Activated CD8-positive, alpha-beta T cell treated with anti-CD3 and anti-CD28 coated beads, Interleukin-2, amount 10 ng/mL, durations not matched to agents 7 days and 5 days (primary cell): ENCODE data around the gene UGT1A9. TPM values are rescaled to one million over a fixed set of nuclear protein-coding genes. Genes with fewer than 3 reads are reported as not detected.
"Not testable (repeated sequence)": the region's sequence is repeated elsewhere in the genome, so short reads cannot be mapped to it uniquely, and the experiment has no call there.

Experiments
- ATAC-seq: fragments of 150-1000 bp; cut with Tn5 transposase; one replicate; pipeline ENCODE4 v1.10.0; 2021; ENCODE audit warnings: moderate library complexity
- CTCF ChIA-PET: fragments of 350-600 bp; sonication (Branson Sonifier 250); formaldehyde crosslinking; loops from one replicate; lab custom pipeline; 2021; ENCODE audit warnings: antibody characterized with exemption; lab: Charles Lee
- POLR2A ChIA-PET: fragments of 350-600 bp; sonication (Branson Sonifier 250); formaldehyde crosslinking; loops from one replicate; lab custom pipeline; 2021; ENCODE audit warnings: antibody characterized with exemption; lab: Charles Lee
- DNase-seq: peaks from one replicate; pipeline ENCODE4 v3.0.0-alpha.2; 2020
- H3K27ac Mint-ChIP-seq: one replicate; pipeline ENCODE4 v1.8.0; 2021; ENCODE audit warnings: mild to moderate bottlenecking, mixed read lengths
- H3K27me3 Mint-ChIP-seq: one replicate; pipeline ENCODE4 v1.8.0; 2021; ENCODE audit warnings: low read depth, mixed read lengths
- H3K36me3 Mint-ChIP-seq: one replicate; pipeline ENCODE4 v1.8.0; 2021; ENCODE audit warnings: low read depth, mixed read lengths
- H3K4me1 Mint-ChIP-seq: one replicate; pipeline ENCODE4 v1.8.0; 2021; ENCODE audit warnings: low read depth, mixed read lengths
- H3K4me3 Mint-ChIP-seq: one replicate; pipeline ENCODE4 v1.8.0; 2021; ENCODE audit warnings: mild to moderate bottlenecking, mixed read lengths
- H3K9me3 Mint-ChIP-seq: one replicate; pipeline ENCODE4 v1.8.0; 2022; ENCODE audit warnings: mixed read lengths; ENCODE audit not compliant: insufficient read depth
- total RNA-seq, 2 experiments: library from RNA; stranded (reverse); gene quantifications; one replicate each; pipeline ENCODE4 v1.2.3, GENCODE V29; 2021

UGT1A9 gene
- total RNA-seq, result not detected

GRCh38 chr2:233671290-233672161 is at the start of gene UGT1A9:
UGT1A9 (plus strand) TSS chr2:233671898; CDS start chr2:233671935, 37 bp downstream.
- no peaks in the 10 kb centered on the region for H3K36me3 Mint-ChIP-seq
- H3K27me3 Mint-ChIP-seq, result peaks cover 23% of the 10 kb centered on the region
- ChIA-PET CTCF (no interaction called here), POLR2A (no interaction called here)
- H3K4me3 Mint-ChIP-seq, result no peak within 1 kb of the TSS
- ATAC-seq (no peak), DNase-seq (no peak)
- no peaks in the 10 kb centered on the region for H3K4me1 Mint-ChIP-seq
- H3K27ac Mint-ChIP-seq, result no peak within 1 kb of the TSS
- H3K9me3 Mint-ChIP-seq, result no peaks in the 10 kb centered on the region

- POLR2A ChIA-PET, result no interaction called here
- CTCF ChIA-PET, result no interaction called here
Measured at GRCh38 chr2:233627331-233628025, 44.2 kb upstream of the UGT1A9 start.

GRCh38 chr2:233636306-233636705 is 35.4 kb upstream of the UGT1A9 start, which contains the start of gene UGT1A10:
UGT1A10 (plus strand) TSS chr2:233636448; CDS start chr2:233636523, 75 bp downstream.
- H3K4me1 Mint-ChIP-seq, H3K27ac Mint-ChIP-seq, DNase-seq, CTCF ChIA-PET, H3K9me3 Mint-ChIP-seq, H3K4me3 Mint-ChIP-seq, H3K36me3 Mint-ChIP-seq, ATAC-seq, POLR2A ChIA-PET: not testable (repeated sequence)
- H3K27me3 Mint-ChIP-seq, result peaks cover 33% of the 10 kb centered on the region

More at GRCh38 chr2:233627331-233628025, 44.2 kb upstream of the UGT1A9 start:
- Mint-ChIP-seq H3K27ac (no peak overlapping the region), H3K4me1 (no peaks in the 10 kb centered on the region), H3K9me3 (peaks cover 5% of the 10 kb centered on the region), H3K36me3 (no peaks in the 10 kb centered on the region), H3K4me3 (no peak overlapping the region), H3K27me3 (peaks cover 28% of the 10 kb centered on the region)
- DNase-seq (no peak), ATAC-seq (no peak)

DNA sequence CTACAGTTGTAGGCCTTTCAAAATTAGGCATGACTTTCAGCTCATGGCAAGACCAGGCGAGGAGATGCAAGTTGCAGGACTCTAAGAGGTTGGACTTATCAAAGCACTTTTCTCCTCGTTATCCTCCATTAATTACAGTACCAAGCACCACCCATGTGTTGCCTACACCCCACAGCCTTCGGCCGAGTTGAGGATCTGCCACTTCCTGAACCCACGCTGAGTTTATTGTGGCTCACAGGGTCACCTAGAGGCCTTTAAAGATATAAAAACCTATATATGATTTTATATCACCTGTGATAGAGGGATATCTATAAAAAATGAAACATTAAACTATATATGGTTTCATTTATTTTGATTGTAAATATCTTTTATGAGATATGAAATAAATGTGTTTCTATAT is 32.9 kb upstream of the UGT1A9 start:
- ChIA-PET POLR2A (no interaction called here), CTCF (no interaction called here)
- Mint-ChIP-seq H3K4me3 (no peak overlapping the region), H3K27me3 (peaks cover 14% of the 10 kb centered on the region), H3K9me3 (no peaks in the 10 kb centered on the region), H3K27ac (no peak overlapping the region), H3K36me3 (no peaks in the 10 kb centered on the region), H3K4me1 (peaks cover 6% of the 10 kb centered on the region)
- no peak for DNase-seq
- no peak for ATAC-seq

DNA sequence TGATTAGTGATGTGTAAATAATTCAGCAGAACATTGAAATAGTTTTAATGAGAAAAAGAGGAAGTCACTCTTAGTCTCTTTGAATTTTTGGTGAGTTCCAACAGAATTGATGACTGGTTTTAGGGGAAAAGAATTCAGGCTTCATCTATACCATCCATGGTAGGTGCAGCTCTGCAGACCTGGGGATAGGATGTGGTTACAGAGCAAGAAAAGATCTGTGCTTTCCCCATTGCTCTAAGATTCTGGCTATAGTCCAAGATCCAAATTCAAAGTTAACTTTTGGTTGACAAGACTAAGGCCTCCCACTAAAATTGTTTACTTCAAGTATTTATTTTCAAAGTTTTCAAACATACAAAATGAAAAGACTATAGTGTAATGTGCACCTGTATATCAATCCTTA is 31.8 kb upstream of the UGT1A9 start:
- H3K27me3 Mint-ChIP-seq, result peaks cover 9% of the 10 kb centered on the region
- H3K4me1 Mint-ChIP-seq, result peaks cover 6% of the 10 kb centered on the region
- no peak overlapping the region for H3K4me3 Mint-ChIP-seq
- no peak overlapping the region for H3K27ac Mint-ChIP-seq
- no peaks in the 10 kb centered on the region for H3K9me3 Mint-ChIP-seq
- DNase-seq (no peak), ATAC-seq (no peak)
- H3K36me3 Mint-ChIP-seq, result no peaks in the 10 kb centered on the region
- ChIA-PET CTCF (no interaction called here), POLR2A (no interaction called here)

DNA sequence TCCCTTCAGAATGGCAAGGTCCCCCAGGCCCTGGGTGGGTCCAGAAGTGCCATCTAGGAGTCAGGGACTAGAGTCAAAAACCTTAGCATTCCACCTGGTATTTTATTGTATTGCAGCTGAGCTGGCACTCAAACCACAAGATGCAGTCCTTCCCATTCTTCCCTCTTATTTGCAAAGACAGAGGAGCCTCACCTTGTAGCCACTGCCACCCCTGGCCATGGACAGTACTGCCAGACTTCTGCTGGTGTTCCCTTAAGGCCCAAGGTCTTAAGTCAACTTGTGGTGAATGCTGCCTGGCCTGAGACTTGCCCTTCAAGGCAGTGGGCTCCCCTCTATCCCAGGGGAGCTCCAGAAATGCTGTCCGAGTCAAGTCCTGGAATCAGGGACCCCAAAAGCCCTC is 28.6 kb upstream of the UGT1A9 start:
- Mint-ChIP-seq H3K27me3 (peaks cover 7% of the 10 kb centered on the region), H3K9me3 (peaks cover 7% of the 10 kb centered on the region), H3K4me1 (peaks cover 6% of the 10 kb centered on the region), H3K27ac (no peak overlapping the region), H3K4me3 (no peak overlapping the region), H3K36me3 (no peaks in the 10 kb centered on the region)
- ATAC-seq, result no peak
- ChIA-PET POLR2A (no interaction called here), CTCF (no interaction called here)
- no peak for DNase-seq

DNA sequence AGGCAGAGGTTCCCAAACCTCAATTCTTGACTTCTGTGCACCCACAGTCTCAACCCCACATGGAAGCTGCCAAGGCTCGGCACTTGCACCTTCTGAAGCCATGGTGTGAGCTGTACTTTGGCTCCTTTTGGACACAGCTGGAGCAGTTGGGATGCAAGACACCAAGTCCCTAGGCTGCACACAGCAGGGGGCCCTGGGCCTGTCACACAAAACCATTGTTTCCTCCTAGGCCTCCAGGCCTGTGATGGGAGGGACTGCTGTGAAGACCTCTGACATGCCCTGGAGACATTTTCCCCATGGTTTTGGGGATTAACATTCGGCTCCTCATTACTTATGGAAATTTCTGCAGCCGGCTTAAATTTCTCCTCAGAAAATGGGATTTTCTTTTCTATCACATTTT is 25.7 kb upstream of the UGT1A9 start:
- H3K27ac Mint-ChIP-seq, CTCF ChIA-PET, POLR2A ChIA-PET, H3K27me3 Mint-ChIP-seq, DNase-seq, H3K9me3 Mint-ChIP-seq, H3K36me3 Mint-ChIP-seq, H3K4me1 Mint-ChIP-seq, H3K4me3 Mint-ChIP-seq, ATAC-seq: not testable (repeated sequence)

DNA sequence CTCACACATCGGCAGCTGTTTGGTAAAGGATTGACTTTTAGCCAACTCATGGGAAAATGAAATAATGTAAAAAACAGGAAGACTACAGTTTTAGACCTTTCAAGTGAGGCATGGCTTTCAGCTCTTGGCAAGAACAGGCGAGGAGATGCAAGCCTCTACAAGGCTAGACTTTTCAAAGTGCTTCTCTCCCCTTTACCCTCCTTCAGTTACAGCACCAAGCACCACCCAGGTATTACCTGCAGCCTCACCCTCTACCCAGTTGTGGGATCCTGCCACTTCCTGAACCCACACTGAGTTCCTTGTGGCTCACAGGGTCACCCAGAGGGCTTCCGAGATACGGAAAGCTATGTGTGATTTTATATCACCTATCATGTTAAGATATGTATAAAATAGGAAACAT is 20.7 kb upstream of the UGT1A9 start:
- no peak for ATAC-seq
- Mint-ChIP-seq H3K4me1 (no peaks in the 10 kb centered on the region), H3K9me3 (peaks cover 7% of the 10 kb centered on the region), H3K4me3 (no peak overlapping the region), H3K27ac (no peak overlapping the region), H3K36me3 (no peaks in the 10 kb centered on the region), H3K27me3 (peaks cover 9% of the 10 kb centered on the region)
- CTCF ChIA-PET, result no interaction called here
- no peak for DNase-seq
- POLR2A ChIA-PET, result no interaction called here

DNA sequence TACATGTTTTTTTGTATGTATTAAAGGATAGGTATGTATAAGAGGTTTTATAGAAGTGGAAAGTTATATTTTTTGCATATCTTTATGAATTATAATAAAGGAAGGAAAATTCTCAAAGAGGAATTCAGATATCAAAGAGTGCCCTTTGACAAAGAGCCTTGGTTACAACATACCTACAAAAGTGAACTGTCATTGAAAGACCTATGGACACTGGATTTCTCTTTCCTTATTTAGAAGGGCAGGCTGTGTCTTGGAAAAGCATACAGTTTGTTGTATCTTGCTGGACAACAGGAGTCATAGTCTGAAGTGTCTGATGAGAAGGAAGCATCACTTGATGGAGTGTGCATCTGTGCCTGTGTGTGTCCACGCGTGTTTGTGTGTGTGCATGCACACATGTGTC is 20.3 kb upstream of the UGT1A9 start:
- POLR2A ChIA-PET, result no interaction called here
- Mint-ChIP-seq H3K27ac (no peak overlapping the region), H3K36me3 (no peaks in the 10 kb centered on the region), H3K4me1 (no peaks in the 10 kb centered on the region), H3K9me3 (peaks cover 7% of the 10 kb centered on the region), H3K4me3 (no peak overlapping the region), H3K27me3 (peaks cover 9% of the 10 kb centered on the region)
- CTCF ChIA-PET, result no interaction called here
- DNase-seq (no peak), ATAC-seq (no peak)

- Mint-ChIP-seq H3K4me3 (no peak overlapping the region), H3K36me3 (no peaks in the 10 kb centered on the region), H3K9me3 (no peaks in the 10 kb centered on the region), H3K27ac (no peak overlapping the region), H3K4me1 (no peaks in the 10 kb centered on the region), H3K27me3 (peaks cover 21% of the 10 kb centered on the region)
- DNase-seq, result no peak
- POLR2A ChIA-PET, result no interaction called here
- no peak for ATAC-seq
- CTCF ChIA-PET, result no interaction called here
Measured at GRCh38 chr2:233654501-233654900, 17.2 kb upstream of the UGT1A9 start.

DNA sequence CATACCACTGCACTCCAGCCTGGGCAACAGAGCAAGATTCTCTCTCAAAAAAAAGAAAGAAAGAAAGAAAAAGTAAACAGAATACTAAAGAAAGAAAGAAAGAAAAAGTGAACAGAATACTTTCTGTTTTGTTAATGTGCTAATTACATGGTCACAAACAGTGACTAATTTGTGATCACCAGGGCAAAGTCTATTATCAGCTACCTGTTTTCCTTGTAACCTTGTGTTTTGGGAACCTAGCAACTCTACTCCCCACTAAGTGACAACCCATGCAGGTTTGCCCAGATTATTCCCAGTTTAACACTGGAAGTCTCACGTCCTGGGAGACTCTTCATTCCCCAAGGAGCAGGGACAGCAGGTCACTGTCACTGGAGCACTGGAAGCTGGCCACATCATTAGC is 16.7 kb upstream of the UGT1A9 start:
- ChIA-PET POLR2A (no interaction called here), CTCF (no interaction called here)
- Mint-ChIP-seq H3K9me3 (no peaks in the 10 kb centered on the region), H3K27me3 (peaks cover 27% of the 10 kb centered on the region), H3K36me3 (no peaks in the 10 kb centered on the region), H3K4me3 (no peak overlapping the region), H3K27ac (no peak overlapping the region), H3K4me1 (no peaks in the 10 kb centered on the region)
- no peak for DNase-seq
- no peak for ATAC-seq

DNA sequence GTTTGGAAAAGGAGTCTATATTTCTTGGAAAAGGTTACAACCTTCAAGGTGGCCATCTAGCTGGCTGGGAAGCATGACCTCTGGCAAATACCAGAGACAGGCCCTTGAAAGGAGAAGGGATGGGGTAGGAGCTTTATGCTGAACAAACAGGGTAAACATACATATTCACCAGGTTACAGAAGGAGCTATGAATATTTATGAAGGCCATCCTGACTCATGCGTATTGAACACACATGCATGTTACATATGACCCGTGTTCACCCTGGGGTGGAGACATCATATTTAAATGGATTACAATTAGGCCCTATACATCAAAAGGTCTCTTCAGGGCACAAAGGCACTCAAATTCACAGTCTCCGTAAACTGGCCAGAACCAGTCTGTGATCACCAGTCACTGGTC is 15.8 kb upstream of the UGT1A9 start:
- H3K9me3 Mint-ChIP-seq, POLR2A ChIA-PET, H3K36me3 Mint-ChIP-seq, ATAC-seq, H3K4me1 Mint-ChIP-seq, H3K27ac Mint-ChIP-seq, CTCF ChIA-PET, DNase-seq, H3K4me3 Mint-ChIP-seq: not testable (repeated sequence)
- H3K27me3 Mint-ChIP-seq, result peaks cover 29% of the 10 kb centered on the region
